HepG2 (cell line): ENCODE measurements around the gene SMPD2. TPM values are rescaled to one million over a fixed set of nuclear protein-coding genes. Genes with fewer than 3 reads are reported as not detected.
A peak's percentile ranks its signal among the peaks of the same experiment; 100 is the strongest.

ENCODE experiments used
- ELF1 ChIP-seq: sonication (generic); formaldehyde crosslinking; IDR thresholded peaks from 2 replicates; pipeline ENCODE4 v1.4.0; 2020; ENCODE audit warnings: missing genetic modification reagents
- FOSL1 ChIP-seq: sonication (generic); formaldehyde crosslinking; IDR thresholded peaks from 2 replicates; pipeline ENCODE4 v1.9.0; 2021; ENCODE audit warnings: missing genetic modification reagents, borderline replicate concordance
- HNF4G ChIP-seq, 2 experiments: sonication (generic) in 1 of 2; formaldehyde crosslinking in 1 of 2; IDR thresholded peaks; 2 replicates each; pipeline versions ENCODE4 v1.4.0 to v1.6.1; 2011 to 2020; ENCODE audit warnings: borderline replicate concordance in 2 of 2, low read depth in 2 of 2, mild to moderate bottlenecking in 2 of 2, low read length in 1 of 2, missing genetic modification reagents in 1 of 2, moderate library complexity in 1 of 2
- HNRNPH1 ChIP-seq: fragments of 200-400 bp; formaldehyde crosslinking; optimal IDR thresholded peaks from 2 replicates; pipeline ENCODE3; 2017; ENCODE audit warnings: mild to moderate bottlenecking, low read depth, low read length
- KDM3A ChIP-seq: IDR thresholded peaks from 2 replicates; pipeline ENCODE4 v1.6.1; 2018; ENCODE audit warnings: low read depth, missing compliant biosample characterization
- PHF8 ChIP-seq: sonication (generic); formaldehyde crosslinking; IDR thresholded peaks from 2 replicates; pipeline ENCODE4 v1.5.0; 2020; ENCODE audit warnings: missing genetic modification reagents
- RAD21 ChIP-seq: fragments of 450-650 bp; formaldehyde crosslinking; IDR thresholded peaks from 2 replicates; pipeline ENCODE4 v1.5.0; 2020; ENCODE audit warnings: mild to moderate bottlenecking
- RARA ChIP-seq: IDR thresholded peaks from 2 replicates; pipeline ENCODE4 v1.6.1; 2016; ENCODE audit warnings: missing genetic modification reagents, missing compliant biosample characterization
- SP5 ChIP-seq: IDR thresholded peaks from 2 replicates; pipeline ENCODE4 v1.6.1; 2016; ENCODE audit warnings: low read depth, borderline replicate concordance
- XRCC5 ChIP-seq: fragments of 200-400 bp; formaldehyde crosslinking; optimal IDR thresholded peaks from 2 replicates; pipeline ENCODE3; 2017; ENCODE audit warnings: mild to moderate bottlenecking, low read length
- ZBTB8A ChIP-seq: sonication (generic); formaldehyde crosslinking; IDR thresholded peaks from 2 replicates; pipeline ENCODE4 v1.4.0; 2020; ENCODE audit warnings: mild to moderate bottlenecking, low read depth, missing genetic modification reagents, borderline replicate concordance
- ZNF501 ChIP-seq: sonication (generic); formaldehyde crosslinking; IDR thresholded peaks from 2 replicates; pipeline ENCODE4 v1.5.1; 2020; ENCODE audit warnings: mild to moderate bottlenecking, moderate library complexity, missing genetic modification reagents
- ZNF570 ChIP-seq: sonication (generic); formaldehyde crosslinking; IDR thresholded peaks from 2 replicates; pipeline ENCODE4 v1.4.0; 2020; ENCODE audit warnings: mild to moderate bottlenecking, missing genetic modification reagents, borderline replicate concordance
- ZNF772 ChIP-seq: sonication (generic); formaldehyde crosslinking; IDR thresholded peaks from 2 replicates; pipeline ENCODE4 v1.5.0; 2020; ENCODE audit warnings: mild to moderate bottlenecking, missing genetic modification reagents
- ZNF773 ChIP-seq: sonication (generic); formaldehyde crosslinking; IDR thresholded peaks from 2 replicates; pipeline ENCODE4 v1.4.0; 2020; ENCODE audit warnings: missing genetic modification reagents, borderline replicate concordance
- ZNF782 ChIP-seq: sonication (generic); formaldehyde crosslinking; IDR thresholded peaks from 2 replicates; pipeline ENCODE4 v1.4.0; 2020; ENCODE audit warnings: missing genetic modification reagents, mild to moderate bottlenecking, borderline replicate concordance
- polyA plus RNA-seq, 8 experiments: library from polyadenylated mRNA; depleted of rRNA in 3 of 8; stranded (reverse) in 7 of 8; unstranded in 1 of 8; fragments of >200 nt; fragmentation: Illumina TruSeq in 4 of 8; extraction: Trizol in 4 of 8; gene quantifications; 2 replicates each; pipeline versions ENCODE4 v1.2.1 to v1.2.3, GENCODE V29; 2011 to 2016; ENCODE audit warnings: low read depth in 4 of 8, missing spikeins in 1 of 8, mixed read lengths in 1 of 8; ENCODE audit not compliant: insufficient read depth in 1 of 8
- total RNA-seq, 5 experiments: library from RNA; depleted of rRNA; stranded (reverse); fragments of >200 nt; fragmentation: Illumina TruSeq; extraction: Trizol; gene quantifications; 2 replicates each; pipeline ENCODE4 v1.2.3, GENCODE V29; 2016; ENCODE audit warnings: low read depth in 1 of 5
- TF ChIP-seq, protein P1 (sequence below): sonication (generic); formaldehyde crosslinking; IDR thresholded peaks from 2 replicates; pipeline ENCODE4 v1.5.1; 2020; ENCODE audit warnings: mild to moderate bottlenecking, missing genetic modification reagents, borderline replicate concordance
- TF ChIP-seq, protein P2 (sequence below): sonication (generic); formaldehyde crosslinking; IDR thresholded peaks from 2 replicates; pipeline ENCODE4 v1.4.0; 2020; ENCODE audit warnings: missing genetic modification reagents
- TF ChIP-seq, protein P3 (sequence below): sonication (generic); formaldehyde crosslinking; IDR thresholded peaks from 2 replicates; pipeline ENCODE4 v1.8.0; 2022; ENCODE audit warnings: mild to moderate bottlenecking, missing genetic modification reagents, moderate library complexity
- TF ChIP-seq, protein P4 (sequence below): sonication (generic); formaldehyde crosslinking; IDR thresholded peaks from 2 replicates; pipeline ENCODE4 v1.4.0; 2020; ENCODE audit warnings: missing genetic modification reagents
- TF ChIP-seq, protein P5 (sequence below): sonication (generic); formaldehyde crosslinking; conservative IDR thresholded peaks from 2 replicates; pipeline ENCODE4 v1.8.1; 2023; ENCODE audit warnings: missing genetic modification reagents

Gene SMPD2
- total and polyA plus RNA-seq, 2 of the 13 experiments (the other 11 are each of a cell fraction or from before 2014, with no cell fraction given): 5.9 to 10.6 TPM

DNA sequence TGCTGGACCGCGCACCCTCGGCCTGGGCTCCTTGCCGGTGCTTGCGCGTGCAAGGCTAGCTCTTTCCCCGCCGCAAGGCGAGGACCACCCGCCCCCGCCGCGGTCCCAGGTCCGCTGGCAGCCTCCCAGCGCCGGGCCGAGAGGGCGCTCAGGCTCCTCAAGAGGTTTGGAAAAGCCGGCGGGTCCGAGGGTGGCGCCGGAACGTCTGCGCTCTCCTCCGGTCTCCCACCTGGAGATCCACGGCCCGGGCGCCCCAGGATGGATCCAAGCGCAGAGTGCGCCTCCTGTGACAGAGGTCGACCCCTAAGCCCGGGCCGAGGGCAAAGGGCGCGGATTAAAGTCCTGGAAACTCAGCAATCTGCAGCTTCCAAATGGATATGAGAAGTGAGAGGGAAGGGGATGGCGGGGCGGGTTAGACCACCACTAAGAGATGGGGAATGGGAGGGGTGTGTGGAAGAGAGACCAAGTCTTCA, 15.6 kb downstream of the SMPD2 start (continued):
- TF ChIP-seq, protein P1, sequence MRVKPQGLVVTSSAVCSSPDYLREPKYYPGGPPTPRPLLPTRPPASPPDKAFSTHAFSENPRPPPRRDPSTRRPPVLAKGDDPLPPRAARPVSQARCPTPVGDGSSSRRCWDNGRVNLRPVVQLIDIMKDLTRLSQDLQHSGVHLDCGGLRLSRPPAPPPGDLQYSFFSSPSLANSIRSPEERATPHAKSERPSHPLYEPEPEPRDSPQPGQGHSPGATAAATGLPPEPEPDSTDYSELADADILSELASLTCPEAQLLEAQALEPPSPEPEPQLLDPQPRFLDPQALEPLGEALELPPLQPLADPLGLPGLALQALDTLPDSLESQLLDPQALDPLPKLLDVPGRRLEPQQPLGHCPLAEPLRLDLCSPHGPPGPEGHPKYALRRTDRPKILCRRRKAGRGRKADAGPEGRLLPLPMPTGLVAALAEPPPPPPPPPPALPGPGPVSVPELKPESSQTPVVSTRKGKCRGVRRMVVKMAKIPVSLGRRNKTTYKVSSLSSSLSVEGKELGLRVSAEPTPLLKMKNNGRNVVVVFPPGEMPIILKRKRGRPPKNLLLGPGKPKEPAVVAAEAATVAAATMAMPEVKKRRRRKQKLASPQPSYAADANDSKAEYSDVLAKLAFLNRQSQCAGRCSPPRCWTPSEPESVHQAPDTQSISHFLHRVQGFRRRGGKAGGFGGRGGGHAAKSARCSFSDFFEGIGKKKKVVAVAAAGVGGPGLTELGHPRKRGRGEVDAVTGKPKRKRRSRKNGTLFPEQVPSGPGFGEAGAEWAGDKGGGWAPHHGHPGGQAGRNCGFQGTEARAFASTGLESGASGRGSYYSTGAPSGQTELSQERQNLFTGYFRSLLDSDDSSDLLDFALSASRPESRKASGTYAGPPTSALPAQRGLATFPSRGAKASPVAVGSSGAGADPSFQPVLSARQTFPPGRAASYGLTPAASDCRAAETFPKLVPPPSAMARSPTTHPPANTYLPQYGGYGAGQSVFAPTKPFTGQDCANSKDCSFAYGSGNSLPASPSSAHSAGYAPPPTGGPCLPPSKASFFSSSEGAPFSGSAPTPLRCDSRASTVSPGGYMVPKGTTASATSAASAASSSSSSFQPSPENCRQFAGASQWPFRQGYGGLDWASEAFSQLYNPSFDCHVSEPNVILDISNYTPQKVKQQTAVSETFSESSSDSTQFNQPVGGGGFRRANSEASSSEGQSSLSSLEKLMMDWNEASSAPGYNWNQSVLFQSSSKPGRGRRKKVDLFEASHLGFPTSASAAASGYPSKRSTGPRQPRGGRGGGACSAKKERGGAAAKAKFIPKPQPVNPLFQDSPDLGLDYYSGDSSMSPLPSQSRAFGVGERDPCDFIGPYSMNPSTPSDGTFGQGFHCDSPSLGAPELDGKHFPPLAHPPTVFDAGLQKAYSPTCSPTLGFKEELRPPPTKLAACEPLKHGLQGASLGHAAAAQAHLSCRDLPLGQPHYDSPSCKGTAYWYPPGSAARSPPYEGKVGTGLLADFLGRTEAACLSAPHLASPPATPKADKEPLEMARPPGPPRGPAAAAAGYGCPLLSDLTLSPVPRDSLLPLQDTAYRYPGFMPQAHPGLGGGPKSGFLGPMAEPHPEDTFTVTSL: no peak
- no peak for TF ChIP-seq XRCC5
- no peak for TF ChIP-seq ZNF782 (CRISPR knock-in tag)
- no peak for TF ChIP-seq SP5 (CRISPR knock-in tag)
- TF ChIP-seq KDM3A (CRISPR knock-in tag): no peak
- TF ChIP-seq RARA (CRISPR knock-in tag): no peak
- TF ChIP-seq HNF4G (IDR thresholded peaks at IDR 0.05; ENCODE audit: borderline replicate concordance, low read depth, low read length): no peak; the same call in 1 of the 2 replicates
- TF ChIP-seq HNF4G (CRISPR knock-in tag; IDR thresholded peaks at IDR 0.05; ENCODE audit: borderline replicate concordance, low read depth): no peak
- peak; percentile 3; the same call in 1 of the 2 replicates for TF ChIP-seq PHF8 (CRISPR knock-in tag)
- no peak for TF ChIP-seq ZBTB8A
- TF ChIP-seq ZNF501: peak; percentile 44; the same call in 1 of the 2 replicates
- TF ChIP-seq, protein P2, sequence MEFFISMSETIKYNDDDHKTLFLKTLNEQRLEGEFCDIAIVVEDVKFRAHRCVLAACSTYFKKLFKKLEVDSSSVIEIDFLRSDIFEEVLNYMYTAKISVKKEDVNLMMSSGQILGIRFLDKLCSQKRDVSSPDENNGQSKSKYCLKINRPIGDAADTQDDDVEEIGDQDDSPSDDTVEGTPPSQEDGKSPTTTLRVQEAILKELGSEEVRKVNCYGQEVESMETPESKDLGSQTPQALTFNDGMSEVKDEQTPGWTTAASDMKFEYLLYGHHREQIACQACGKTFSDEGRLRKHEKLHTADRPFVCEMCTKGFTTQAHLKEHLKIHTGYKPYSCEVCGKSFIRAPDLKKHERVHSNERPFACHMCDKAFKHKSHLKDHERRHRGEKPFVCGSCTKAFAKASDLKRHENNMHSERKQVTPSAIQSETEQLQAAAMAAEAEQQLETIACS (CRISPR knock-in tag): no peak
- TF ChIP-seq ZNF570 (CRISPR knock-in tag): no peak
- TF ChIP-seq, protein P3, sequence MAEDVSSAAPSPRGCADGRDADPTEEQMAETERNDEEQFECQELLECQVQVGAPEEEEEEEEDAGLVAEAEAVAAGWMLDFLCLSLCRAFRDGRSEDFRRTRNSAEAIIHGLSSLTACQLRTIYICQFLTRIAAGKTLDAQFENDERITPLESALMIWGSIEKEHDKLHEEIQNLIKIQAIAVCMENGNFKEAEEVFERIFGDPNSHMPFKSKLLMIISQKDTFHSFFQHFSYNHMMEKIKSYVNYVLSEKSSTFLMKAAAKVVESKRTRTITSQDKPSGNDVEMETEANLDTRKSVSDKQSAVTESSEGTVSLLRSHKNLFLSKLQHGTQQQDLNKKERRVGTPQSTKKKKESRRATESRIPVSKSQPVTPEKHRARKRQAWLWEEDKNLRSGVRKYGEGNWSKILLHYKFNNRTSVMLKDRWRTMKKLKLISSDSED: no peak
- TF ChIP-seq, protein P4, sequence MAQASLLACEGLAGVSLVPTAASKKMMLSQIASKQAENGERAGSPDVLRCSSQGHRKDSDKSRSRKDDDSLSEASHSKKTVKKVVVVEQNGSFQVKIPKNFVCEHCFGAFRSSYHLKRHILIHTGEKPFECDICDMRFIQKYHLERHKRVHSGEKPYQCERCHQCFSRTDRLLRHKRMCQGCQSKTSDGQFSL: no peak
- no peak for TF ChIP-seq HNRNPH1
- TF ChIP-seq, protein P5, sequence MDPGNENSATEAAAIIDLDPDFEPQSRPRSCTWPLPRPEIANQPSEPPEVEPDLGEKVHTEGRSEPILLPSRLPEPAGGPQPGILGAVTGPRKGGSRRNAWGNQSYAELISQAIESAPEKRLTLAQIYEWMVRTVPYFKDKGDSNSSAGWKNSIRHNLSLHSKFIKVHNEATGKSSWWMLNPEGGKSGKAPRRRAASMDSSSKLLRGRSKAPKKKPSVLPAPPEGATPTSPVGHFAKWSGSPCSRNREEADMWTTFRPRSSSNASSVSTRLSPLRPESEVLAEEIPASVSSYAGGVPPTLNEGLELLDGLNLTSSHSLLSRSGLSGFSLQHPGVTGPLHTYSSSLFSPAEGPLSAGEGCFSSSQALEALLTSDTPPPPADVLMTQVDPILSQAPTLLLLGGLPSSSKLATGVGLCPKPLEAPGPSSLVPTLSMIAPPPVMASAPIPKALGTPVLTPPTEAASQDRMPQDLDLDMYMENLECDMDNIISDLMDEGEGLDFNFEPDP (CRISPR knock-in tag): no peak
- no peak for TF ChIP-seq ELF1 (CRISPR knock-in tag)
- no peak for TF ChIP-seq FOSL1
- TF ChIP-seq RAD21 (CRISPR knock-in tag): 0 out of 2 replicates have a peak, but pooled peaks have one; percentile 29
- TF ChIP-seq ZNF773: peak; percentile 18; the same call in 1 of the 2 replicates
- TF ChIP-seq ZNF772 (CRISPR knock-in tag): no peak
